ENCODE results near the gene NAP1L4.

NAP1L4 gene

DNA sequence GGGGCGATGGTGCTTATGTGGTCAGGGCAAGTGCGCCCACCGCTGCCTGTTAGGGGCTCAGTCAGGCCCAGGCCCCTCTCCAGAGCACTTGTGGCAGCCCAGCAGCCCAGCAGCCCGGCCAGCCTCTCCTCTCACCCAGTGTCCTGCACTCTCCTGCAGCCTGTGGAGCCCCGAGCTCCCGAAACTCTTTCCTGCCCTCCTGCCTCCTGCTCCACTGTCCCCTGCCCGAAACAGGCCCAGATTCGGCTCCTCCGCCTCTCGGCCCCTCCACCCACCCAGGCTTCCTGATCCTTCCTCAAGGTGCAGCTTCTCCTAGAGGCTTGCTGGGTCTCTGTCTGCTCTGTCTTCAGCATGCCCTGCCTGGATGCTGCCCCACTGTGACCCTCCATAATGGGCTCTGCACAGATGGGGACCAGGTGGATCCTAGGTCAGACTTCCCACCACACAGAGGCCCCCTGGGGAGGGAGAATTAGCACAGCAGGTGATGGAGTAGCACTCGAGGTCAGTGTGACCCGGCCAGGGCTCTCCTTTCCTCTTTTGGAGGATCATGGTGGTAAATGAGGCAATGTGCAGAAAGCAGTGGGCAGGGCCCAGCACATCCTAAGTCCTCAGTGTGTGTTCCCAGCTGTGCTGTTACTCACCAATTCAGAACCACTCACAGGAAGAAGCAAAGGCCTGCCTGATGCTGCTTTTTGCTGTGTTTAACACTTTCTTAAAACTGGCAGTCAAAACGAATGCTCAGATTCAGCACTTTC is 18.6 kb upstream of the NAP1L4 start:
- DNase-seq: no peak

DNA sequence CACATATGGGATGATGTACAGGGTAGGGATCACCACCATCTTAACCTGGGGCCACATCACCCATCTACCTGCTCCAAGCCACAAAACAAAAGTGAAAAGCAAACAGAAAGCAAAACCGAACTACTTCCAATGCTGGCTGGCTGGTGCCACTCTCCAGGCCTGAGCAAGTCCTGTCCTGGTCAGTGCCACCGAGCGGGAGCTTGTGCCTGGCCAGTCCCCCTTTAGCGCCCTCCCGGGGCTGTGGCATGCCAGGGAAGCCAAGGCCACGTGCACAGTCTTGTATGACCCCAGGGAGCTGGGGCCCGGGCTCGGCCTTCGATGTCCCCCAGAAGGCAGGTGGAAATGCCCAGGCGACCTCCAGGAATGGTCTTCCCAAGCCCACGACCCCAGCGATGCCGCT is 17.9 kb upstream of the NAP1L4 start:
- DNase-seq: no peak

DNA sequence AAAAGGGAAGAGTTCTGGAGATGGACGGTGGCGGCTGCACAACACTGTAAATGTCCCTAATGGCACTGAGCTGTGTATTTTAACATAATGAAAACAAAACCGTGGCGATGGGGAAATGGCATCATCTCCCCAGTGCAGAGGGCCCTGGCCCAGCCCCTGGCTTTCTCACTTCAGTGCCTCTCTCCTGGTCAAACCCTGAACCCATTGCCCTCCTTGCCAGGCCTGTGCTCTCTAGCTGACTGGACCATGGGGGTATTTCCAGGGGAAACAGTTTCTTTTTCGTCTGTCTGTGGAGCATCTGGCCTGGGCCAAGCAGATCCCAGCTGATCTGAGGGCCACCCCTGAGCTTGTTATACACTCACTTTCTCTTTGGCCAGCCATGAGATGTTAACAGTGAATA is 17.4 kb upstream of the NAP1L4 start:
- DNase-seq: no peak

- DNase-seq: no peak
Observed at GRCh38 chr11:3008746-3009336, 16.7 kb upstream of the NAP1L4 start.

GRCh38 chr11:3007404-3008010 is 15.4 kb upstream of the NAP1L4 start:
- no peak for DNase-seq

DNA sequence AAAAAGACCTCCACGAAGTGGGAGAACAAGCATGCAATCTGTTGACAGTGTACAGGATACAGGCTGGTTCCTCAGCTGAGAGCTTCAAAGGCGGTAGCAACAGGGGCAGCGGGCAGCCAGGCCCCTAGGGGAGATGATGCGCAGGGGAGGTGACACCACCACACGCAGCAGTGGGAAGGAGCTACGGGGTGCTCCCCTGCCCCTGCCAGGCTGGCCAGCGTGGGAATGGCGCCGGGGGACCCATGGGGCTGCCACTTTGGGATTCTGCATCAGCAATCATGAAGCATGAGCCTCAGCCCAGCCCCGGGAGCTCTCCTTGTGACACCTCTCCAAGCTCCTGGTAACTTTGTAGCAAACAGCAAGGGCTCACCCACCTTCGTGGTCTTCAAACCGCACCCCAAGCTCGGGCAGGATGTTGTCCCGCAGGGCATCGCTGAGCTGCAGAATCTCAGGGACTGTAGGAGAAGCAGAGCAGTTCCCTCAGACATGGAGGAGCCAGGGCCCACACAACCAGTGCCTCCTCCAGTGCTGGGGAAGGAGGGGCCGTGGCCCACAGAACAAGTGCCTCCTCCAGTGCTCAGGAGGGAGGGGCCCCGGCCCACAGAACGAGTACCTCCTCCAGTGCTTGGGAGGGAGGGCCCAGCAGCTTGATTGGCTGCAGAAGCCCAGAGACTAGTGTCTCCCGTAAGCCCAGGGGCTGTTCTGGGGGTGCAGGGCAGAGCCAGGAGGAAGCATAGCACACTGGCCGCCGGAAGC is 14.6 kb upstream of the NAP1L4 start:
- no peak for DNase-seq

DNA sequence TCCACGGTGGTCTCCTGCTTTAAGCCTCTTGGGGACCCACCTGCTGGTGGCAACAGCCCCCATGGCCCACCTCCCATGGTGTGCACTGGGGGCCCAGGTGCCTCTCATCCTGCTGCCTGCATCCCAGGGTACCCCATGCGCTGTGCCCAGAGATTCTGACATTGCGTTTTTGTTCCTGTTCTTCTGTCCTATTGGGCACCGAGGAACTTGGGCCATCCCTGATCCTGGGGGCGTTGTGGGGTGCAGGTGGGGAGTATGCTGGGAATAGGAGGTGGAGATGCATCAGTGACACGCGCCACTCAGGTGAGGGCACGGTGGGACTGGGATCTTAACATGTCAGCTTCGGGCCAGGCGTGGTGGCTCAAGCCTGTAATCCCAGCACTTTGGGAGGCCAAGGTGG is 12.4 kb upstream of the NAP1L4 start:
- DNase-seq: no peak

DNA sequence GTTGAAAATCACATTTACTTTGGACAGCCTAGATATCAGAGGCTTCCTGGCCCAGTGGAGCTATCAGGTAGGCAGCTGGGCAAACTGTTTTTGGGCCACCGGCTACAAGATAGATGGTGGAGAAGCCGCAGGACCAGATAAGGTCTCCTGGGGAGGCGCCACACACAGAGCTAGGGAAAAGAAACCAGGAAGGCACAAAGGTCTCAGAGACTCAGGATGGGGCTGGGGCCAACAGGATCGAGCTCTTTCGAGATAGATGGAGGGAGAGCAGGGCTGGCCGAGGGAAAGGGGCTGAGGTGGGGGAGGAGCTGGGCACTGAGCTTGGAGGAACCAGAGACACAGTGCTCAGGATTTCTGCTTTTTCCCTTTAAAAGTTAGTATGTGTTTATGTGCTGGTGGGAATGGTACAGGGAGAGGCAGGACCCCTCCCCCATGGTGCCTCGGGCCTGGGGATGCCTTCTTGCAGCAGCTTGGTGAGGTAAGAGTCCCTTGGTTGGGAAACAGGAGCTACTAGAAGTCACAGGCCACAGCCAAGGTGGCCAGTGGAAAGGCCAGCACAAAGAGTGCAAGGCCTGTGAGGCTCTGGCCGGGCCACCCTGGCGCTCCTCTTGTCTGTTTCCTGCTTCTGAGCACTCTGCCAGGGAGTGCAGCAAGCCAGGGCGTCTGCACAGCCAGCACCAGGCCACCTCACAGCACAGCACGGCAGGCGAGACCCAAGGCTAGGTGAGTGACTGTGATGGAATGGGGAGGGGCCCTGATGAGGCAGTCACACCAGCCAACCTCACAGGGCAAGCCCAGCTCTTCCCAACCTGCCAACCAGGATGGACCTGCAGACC is 11.5 kb upstream of the NAP1L4 start:
- DNase-seq: no peak

DNA sequence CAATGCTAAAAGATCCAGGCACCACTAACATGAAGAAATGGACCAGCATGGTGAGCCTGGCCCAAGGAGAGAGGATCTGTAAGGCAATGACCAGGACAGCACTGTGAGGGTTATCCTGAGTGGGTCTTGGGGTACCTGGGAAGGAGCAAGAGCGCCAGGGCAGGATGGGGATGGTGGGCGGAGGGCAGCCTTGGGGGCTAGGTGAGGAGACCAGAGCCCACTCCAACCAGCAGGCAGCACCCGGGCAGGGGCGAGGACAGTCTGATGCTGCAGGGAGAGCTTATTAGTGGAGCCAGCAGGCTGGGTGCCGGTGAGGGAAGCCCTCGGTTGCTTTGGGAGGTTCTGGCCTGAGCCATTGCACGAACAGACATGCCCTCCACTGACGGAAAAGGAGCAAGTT is 10.7 kb upstream of the NAP1L4 start:
- DNase-seq: no peak

GRCh38 chr11:3002351-3002861 is 10.3 kb upstream of the NAP1L4 start:
- DNase-seq: no peak

DNA sequence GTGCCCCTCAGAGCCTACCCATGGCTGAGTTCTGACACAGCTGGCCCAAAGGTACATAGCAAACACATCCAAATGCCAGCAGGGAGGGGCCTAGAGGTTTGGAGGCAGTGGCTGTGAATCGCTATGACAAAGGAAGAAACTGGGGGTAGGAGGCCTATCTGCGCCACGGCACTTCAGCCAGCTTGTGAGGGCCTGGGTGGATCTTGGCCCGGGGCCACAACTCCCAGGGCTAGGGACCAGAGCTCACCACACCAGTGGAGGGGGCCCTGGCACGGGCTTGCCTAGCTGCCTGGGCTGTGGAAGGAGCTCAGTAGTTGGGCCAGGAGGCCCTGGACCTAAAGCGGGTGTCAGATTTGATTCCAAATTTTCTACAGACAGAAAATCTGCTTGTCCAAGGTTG is 9.4 kb upstream of the NAP1L4 start:
- no peak for DNase-seq

DNA sequence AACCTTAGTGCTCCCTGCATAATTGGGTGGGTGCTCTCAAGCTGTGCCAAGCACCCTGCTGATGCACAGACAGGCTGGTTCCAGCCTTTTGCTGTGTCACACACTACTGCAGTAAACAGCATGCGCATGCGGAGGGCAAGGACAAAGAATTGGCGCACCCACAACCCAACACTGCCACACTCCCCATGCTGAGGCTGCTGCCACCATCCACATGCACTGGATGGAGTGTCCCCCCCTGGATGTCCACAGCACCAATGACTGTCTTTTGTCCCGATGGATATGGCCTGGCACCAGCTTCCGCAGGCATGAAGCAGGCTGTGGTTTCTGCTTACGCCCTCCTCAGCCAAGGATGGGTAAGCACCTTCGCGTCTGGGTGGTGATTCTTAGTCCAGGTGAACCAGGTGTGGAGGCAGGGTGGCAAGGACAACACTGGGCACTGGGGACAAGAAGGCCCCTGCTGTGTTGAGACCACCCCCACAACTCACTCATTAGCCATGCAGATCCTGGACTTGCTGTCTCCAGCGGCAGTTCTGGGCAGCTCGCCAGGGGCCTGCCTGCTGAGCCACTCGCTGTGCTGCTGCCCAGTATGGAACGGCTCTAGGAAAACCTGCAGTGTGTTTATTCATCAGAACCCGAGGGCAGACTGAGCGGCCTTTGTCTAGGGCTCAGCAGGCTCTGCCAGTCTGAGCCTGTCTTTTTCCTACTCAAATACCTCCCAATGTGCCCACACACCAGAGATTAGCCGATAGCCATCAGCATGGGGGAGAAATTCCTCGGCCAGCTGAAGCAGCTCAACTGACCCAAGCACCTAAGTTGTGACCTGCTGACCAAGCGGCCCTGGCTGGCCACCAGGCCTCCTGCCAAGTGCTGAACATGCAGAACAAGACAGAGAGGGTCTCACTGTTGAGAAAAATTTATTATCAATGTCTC is 8.2 kb upstream of the NAP1L4 start:
- DNase-seq: no peak

- DNase-seq: no peak
Observed at GRCh38 chr11:2999464-2999998, 7.4 kb upstream of the NAP1L4 start.

GRCh38 chr11:2998073-2998850 is 6.1 kb upstream of the NAP1L4 start:
- DNase-seq: no peak

- DNase-seq: no peak
Observed at GRCh38 chr11:2997406-2997805, 5.3 kb upstream of the NAP1L4 start.

DNA sequence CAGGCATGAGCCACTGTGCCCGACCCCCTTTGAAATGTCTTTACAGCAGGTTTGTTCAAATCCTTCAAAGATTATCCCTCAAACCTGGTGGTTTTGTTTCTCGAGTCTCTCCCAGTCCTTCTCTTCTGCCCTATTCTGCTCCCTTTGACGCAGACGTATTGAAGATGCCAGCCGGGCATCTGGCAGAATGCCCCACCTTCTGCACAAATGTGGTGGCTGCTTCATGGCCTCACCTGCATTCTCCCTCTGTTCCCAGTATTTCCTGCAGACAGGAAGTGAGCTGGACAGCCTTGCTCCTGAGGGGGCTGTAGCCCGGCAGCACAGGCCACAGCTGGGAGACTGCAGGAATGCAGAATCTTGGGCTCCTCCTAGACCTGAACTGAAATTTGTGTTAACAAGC is 4.8 kb upstream of the NAP1L4 start:
- no peak for DNase-seq

DNA sequence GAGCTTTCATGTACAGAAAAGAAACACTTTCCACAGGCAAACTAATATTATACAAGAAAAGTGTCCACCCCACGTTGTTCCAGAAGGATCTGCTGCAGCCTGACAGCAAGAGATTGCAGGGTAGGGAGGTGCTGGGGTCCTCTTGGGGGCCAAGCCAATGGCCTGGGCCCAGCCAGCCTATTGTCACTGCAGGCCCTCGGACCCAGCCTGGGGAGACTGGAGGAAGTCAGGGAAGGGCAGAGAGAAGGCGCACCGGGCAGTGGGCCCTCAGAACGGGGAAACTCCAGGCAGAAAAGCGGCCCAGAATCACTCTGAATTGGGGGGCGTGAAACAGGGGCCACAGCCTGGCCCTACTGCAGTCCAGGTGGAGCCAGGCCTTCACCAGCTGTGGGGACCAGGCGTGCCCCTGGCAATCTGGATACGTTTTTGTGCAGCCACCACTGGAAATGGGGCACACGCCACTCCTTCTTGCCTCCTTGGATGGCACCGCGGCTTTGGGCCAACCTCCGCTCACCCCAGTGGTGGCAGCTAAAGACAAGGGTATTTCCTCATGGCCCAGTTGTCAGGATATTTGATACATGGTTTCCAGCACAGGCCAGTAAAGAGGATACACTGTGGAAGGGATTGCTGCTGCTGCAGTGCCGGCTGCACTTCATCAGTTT is 3.9 kb upstream of the NAP1L4 start:
- no peak for DNase-seq

GRCh38 chr11:2995031-2995561 is 3.0 kb upstream of the NAP1L4 start:
- DNase-seq: no peak

- no peak for DNase-seq
Observed at GRCh38 chr11:2994336-2994730, 2.2 kb upstream of the NAP1L4 start.

DNA sequence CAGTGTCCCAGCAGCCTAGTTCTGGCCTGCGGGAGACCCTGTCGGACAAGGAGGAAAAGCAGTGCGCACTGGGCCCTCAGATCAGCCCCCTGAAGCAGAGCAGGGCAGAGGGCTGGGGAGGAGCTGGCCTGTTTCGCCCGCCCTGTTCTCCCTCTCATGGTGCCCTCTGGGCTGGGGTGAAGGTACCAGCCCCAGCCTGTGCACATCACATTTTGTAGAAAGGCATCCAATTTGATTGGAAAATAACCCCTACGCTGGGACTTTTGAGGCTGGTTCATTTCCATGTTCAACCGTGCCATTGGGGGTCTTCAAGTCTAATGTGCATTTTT is 832 bp upstream of the NAP1L4 start:
- no peak for DNase-seq

Measured in activated gamma-delta T cell treated with Interleukin-2 at 50 U/mL for 16 hours (primary cell).